GM21723 (cell line): Measurements from ENCODE around the gene LHX2.

Experiments
- ATAC-seq: cut with Tn5 transposase; IDR thresholded peaks from one replicate; pipeline ENCODE4 v1.9.1; 2021; ENCODE audit warnings: mild to moderate bottlenecking, moderate library complexity; ENCODE audit not compliant: unreplicated experiment

LHX2 gene

DNA sequence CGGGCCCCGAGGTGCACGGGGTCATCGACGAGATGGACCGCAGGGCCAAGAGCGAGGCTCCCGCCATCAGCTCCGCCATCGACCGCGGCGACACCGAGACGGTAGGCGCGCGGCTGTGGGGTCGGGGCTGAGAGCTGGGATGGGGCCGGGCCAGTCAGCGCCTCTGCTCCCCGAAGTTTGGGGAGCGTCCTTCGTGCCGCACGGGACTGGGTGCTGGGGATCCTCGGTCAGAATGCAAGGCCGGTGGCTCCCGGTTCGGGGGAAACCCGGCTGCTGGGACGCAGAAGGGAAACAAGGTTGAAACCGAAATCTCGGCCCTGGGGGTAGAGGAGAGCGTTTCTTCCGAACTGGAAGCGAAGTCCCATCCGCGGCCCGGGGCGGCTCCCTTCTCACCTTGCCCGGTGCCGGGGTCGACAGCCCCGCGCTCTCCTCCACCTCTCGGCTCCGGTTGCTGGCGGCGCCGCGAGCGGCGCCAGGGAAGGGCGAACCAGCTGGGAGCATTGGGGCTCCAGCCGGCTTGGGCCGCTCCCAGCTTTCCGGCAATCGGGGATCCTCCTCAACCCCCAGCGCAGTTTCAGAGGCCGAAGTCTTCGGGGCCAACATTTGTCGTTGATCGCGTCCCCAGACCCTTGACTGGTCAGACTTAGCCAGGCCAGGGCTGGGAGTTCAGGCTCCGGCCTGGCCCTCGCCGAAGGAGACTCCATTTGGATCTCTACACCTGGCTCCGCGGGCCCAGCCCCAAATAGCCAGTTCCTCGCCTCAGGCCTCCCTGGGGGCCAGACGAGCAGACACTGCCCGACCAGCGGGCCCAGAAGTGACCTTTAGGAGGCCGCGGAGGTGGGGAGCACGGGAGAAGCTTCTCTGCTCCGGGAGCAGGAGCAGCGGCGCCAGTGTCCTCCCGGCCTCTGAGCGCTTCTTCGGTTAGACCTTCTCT, 1.1 kb downstream of the LHX2 start:
- no peak for ATAC-seq

- no peak for ATAC-seq
Measured at GRCh38 chr9:124013309-124014210, 2.0 kb downstream of the LHX2 start.

- no peak for ATAC-seq
Measured at GRCh38 chr9:124014211-124014955, 2.8 kb downstream of the LHX2 start.

DNA sequence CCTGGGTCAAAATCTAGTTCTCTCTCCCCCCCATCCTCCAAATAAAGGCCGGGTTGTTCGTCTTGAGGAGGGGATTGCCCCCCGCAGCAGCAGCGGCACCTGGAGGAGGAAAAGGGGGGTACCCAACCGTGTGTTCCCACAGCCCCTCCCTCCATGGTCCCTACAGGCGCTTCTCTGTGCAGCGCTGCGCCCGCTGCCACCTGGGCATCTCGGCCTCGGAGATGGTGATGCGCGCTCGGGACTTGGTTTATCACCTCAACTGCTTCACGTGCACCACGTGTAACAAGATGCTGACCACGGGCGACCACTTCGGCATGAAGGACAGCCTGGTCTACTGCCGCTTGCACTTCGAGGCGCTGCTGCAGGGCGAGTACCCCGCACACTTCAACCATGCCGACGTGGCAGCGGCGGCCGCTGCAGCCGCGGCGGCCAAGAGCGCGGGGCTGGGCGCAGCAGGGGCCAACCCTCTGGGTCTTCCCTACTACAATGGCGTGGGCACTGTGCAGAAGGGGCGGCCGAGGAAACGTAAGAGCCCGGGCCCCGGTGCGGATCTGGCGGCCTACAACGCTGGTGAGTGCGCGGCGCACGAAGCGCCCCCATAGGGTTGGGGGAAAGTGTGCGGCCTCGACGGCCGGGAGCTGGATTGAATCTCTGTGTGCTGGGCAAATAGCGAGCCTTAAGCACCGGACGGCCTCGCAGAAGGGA, 3.5 kb downstream of the LHX2 start:
- ATAC-seq, result no peak

DNA sequence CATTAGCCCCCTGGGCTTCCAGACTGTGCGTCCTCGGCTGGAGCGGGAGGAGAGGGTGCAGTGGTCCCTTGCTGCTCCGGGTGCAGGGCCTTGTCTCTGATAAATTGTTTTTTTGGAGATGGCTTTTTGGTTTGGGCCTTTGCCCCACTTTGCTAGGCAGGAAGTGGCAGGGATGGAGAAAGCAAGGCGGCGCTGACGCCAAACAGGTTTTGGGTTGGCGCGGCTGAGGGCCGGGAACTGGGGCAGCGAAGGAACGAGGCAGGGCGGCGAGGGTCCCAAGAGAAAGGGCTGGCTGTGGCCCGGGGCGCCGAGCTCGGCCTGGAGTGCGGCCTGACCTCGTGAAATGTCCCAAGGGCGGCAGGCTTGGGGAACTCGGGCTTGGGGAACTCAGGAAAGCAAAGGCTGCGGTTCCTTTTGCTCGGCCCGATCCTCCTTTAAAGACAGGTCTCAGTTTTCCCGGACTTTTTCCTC, 4.1 kb downstream of the LHX2 start:
- ATAC-seq, result no peak

DNA sequence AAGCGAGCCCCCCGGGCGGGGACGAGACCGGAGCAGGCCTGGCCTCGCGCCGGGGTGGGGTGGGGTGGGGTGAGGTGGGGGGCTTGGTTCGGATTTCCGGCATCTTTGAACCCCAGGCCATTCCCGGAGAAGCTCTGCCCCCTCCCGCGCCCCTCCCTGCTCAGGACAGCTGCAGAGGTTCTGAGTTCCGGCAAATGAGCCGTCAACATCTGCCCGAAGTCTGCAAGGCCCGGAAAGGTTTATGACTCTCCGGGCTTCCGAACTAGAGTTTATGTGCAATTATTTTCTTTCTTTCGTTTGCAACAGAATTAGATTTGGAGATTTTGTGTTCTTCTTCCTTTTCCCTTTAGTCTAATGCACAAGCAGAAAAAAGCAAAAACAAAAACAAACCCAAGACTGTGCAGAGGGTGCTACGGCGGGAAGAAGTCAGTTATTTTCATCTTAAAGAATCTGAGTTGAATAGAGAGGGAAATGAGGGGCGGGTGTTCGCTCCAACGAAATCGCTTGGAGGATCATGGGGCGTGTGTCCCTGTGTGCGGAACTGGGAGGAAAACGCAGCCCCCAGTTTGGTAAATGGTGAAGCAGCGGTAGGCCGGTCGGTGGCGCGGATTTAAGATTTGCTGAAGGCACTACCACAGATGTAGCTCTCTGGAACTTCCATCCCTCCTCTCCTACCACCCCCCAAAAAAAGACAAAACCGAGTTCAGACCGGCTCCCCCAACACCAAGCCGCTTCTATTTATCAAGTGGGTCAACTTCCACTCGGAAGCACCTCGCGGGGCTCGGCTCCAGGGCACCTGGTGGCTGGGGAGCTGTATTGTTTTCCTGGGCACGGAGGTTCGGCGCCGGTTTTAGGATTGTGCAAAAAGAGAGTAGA, 4.8 kb downstream of the LHX2 start:
- ATAC-seq, result no peak

- no peak for ATAC-seq
Measured at GRCh38 chr9:124017051-124017928, 5.7 kb downstream of the LHX2 start.

- ATAC-seq, result no peak
Measured at GRCh38 chr9:124017929-124018729, 6.6 kb downstream of the LHX2 start.

GRCh38 chr9:124018730-124019697, 7.4 kb downstream of the LHX2 start:
- ATAC-seq, result no peak

- ATAC-seq, result no peak
Measured at GRCh38 chr9:124019771-124020519, 8.4 kb downstream of the LHX2 start.

GRCh38 chr9:124020520-124021384, 9.2 kb downstream of the LHX2 start:
- ATAC-seq, result no peak

GRCh38 chr9:124021385-124021769, 9.8 kb downstream of the LHX2 start:
- no peak for ATAC-seq

DNA sequence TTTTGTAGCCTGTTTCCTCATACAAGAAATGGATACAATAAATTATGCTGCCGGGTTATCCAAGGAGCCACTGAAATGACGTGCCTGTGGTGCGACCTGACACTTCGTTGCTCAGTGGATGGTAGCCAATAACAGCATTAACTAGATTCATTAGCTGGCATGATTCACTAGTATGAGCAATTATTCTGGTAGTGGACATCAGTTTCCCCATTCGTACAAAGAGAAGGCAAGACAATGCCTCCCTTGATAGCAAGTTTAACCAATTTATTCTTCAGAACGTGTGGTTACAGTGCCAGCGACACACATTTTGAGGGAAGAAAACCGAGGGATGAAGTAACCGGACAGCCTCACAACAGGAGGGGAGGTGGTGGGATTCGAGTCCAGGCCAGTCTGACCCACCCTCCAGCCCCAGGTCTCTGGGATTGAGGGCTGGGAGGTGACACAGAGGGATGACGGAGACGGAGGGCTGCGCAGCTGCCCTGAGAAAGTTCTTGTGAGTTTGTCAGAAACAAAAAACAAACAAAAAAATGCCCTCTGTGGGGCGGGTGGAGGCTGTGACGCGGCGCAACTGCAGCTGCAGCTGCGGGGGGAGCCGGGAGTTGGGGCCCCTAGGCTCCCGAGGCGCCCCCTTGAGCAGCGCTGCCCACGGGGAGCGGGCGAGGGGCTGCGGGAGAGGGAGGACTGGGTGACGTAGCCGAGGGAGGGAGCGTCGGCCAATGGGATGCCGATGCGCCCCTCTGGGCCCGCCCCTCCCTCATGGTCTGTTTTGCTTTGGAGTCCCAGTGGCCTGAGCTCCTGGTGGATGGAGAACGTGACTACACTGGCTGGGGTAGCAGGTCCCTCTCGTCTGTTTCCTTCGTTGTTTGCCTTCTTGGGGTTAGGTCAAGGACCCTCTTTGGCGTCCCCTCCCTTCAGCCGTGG, 10.9 kb downstream of the LHX2 start:
- no peak for ATAC-seq

DNA sequence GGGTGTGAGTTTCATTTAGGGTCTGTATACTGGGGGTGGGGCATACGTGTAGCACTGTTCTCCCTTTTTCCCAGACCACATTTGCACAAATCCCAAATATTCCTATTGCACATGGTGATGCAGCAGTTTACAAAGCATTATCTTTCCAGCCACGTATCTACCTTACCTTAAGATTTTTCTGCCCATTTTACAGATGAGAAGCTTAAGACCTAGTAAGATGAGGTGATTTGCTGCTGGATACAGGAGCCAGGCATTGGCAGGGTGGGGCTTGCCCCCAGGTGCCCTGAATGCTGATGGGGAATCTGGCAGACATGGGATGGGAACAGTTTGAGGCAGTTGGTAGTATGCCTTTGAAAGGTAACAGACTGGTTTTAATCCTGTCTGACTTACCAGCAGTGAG, 12.5 kb downstream of the LHX2 start:
- no peak for ATAC-seq
